Breast epithelium (tissue), 3 donors: ENCODE data around the gene PLCB4.

Experiments used
- CTCF ChIP-seq, 3 donors: fragments of 450-650 bp; IDR thresholded peaks; one replicate each; pipeline ENCODE4 v1.5.1; 2016 to 2017; ENCODE audit warnings: antibody characterized with exemption in 3 of 3, mild to moderate bottlenecking in 3 of 3, moderate library complexity in 3 of 3
- POLR2A ChIP-seq: fragments of 450-650 bp; IDR thresholded peaks from one replicate; pipeline ENCODE4 v1.6.1; 2016; ENCODE audit warnings: antibody characterized with exemption, mild to moderate bottlenecking, moderate library complexity
- POLR2AphosphoS5 ChIP-seq, 3 donors: sonication (generic); formaldehyde crosslinking; IDR thresholded peaks; one replicate each; pipeline ENCODE4 v1.6.1; 2017; ENCODE audit warnings: antibody characterized with exemption in 3 of 3

GRCh38 chr20:9225879-9226278 is 157.0 kb downstream of the PLCB4 start:
- TF ChIP-seq CTCF (IDR thresholded peaks at IDR 0.05) (no peak), POLR2AphosphoS5 (IDR thresholded peaks at IDR 0.05) (no peak), POLR2A (no peak)
